LNCAP (cell line): Measurements from ENCODE around the gene DNAI4.

Experiments used
- TF ChIP-seq, protein P1 (sequence below): fragments of 450-650 bp; IDR thresholded peaks from 2 replicates; pipeline ENCODE4 v1.5.1; 2017; ENCODE audit warnings: mild to moderate bottlenecking

DNAI4 gene

DNA sequence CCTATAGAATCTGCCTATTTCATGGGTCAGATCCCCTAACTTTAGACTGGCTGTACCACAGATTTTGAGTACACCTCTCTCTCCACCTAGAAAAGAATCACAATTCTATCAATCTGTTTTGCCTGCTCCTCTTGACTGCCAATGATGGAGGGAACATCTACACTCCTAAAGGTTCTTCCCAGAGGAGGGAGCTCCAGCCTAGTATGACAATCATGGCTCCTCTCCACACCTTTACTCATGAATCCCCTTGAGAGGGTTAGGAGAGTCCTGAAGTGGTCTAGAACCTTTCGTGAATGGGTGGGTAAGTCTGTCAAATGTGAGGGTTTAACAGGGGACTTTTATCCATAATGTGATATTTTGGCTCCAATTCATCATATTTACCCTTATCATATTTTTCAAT lies 48.0 kb downstream of the DNAI4 start:
- TF ChIP-seq, protein P1, sequence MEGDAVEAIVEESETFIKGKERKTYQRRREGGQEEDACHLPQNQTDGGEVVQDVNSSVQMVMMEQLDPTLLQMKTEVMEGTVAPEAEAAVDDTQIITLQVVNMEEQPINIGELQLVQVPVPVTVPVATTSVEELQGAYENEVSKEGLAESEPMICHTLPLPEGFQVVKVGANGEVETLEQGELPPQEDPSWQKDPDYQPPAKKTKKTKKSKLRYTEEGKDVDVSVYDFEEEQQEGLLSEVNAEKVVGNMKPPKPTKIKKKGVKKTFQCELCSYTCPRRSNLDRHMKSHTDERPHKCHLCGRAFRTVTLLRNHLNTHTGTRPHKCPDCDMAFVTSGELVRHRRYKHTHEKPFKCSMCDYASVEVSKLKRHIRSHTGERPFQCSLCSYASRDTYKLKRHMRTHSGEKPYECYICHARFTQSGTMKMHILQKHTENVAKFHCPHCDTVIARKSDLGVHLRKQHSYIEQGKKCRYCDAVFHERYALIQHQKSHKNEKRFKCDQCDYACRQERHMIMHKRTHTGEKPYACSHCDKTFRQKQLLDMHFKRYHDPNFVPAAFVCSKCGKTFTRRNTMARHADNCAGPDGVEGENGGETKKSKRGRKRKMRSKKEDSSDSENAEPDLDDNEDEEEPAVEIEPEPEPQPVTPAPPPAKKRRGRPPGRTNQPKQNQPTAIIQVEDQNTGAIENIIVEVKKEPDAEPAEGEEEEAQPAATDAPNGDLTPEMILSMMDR = no peak

DNA sequence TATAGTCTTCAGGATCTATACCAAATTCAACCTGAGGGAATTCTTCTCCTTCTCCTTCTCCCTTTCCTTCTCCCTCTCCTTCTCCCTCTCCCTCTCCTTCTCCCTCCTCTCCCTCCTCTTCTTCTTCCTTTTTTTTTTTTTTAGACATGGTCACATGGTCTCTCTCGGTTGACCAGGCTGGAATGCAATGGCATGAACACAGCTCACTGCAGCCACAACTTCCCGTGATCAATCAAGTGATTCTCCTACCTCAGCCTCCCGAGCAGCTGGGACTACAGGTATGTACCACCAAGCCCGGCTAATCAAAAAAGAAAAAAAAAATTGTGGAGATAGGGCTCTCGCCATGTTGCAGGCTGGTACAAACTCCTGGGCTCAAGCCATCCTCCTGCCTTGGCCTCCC lies 51.5 kb downstream of the DNAI4 start:
- TF ChIP-seq, protein P1 = no peak

DNA sequence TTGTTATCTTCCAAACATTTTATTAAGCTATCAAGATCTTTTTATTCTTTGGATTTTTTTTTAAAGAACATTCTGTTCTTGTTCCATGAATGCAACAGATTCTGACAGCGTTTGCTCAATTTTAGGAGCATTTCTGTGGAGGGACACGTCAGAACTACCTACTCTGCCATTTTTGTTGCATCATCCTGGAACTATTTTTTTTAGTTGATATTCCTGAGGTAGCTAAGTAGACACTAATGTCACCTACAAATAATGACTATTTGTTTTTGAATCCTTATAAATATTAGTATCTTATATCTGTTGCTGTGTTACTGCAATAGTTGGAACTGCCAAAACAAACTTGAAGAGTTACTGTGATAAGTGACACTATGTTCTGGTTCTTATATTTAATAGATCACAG lies 57.2 kb downstream of the DNAI4 start:
- TF ChIP-seq, protein P1 = no peak

DNA sequence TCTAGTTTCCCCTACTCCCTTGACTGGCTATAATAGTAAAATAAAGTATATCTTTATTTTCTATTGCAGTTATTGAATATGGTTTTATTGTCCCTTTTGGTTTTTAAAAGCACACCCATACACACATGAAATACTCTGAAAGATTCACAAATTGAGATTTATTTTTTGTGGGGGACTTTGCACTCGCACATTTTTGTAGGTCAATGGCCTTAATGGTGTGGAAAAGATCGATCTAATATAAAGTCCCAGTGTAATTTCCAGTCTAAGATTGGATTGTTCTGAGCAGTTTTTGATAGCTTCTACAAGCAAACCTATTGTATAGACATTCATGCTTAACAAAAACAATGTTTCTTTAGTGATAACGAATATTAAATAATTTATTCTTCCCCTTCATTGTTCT lies 64.1 kb downstream of the DNAI4 start:
- TF ChIP-seq, protein P1 = no peak

DNA sequence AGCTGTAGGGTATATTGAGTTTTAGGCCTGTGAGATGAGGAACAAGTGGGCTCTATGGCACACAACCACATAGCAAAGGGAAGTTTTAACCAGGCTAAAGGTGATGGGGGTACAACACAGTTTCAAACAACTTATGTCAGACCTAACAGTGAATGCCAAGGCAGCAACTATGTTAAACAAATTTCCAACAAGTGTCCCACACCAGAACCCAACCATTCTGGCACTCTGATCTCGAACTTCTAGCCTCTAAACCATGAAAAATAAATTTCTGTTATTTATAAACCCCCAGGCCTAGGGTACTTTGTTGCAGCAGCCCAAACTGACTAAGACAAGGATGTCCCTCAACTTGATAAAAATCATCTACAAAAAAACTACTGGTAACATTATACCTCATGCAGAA lies 71.3 kb downstream of the DNAI4 start:
- TF ChIP-seq, protein P1 = no peak

DNA sequence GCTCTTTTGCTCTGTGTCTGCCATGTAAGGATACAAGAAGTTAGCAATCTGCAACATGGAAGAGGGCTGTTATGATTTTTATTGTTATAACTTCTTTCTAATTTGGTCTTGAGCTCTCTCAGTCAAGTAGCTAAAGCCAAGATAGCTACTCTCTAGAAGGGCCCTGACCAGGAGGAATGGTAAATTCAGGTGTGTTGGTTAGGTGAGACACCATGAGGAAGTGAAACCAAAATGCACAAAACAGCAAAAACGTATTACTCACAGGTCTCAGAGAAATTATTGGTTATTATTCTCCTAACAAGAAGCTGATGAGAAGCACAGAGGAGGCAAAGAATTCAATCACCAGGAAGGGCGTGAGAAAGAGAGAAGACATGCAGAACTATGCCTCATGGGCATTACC lies 71.8 kb downstream of the DNAI4 start:
- TF ChIP-seq, protein P1 = no peak

DNA sequence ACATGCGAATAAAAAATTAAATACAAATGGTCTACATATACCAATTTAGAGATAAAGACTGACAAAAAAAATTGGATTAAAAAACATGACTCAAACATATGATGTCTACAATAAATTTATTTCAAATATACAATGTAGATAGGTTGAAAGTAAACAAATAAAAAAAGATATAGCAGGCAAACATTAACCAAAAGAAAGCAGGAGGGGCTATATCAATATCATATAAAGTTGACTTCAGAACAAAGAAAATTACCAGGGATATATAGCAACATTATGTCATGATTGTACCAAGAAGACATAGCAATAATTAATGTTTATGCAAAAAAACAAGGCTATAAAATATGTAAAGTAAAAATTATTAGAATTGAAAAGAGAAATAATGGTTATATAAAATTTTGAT lies 73.7 kb downstream of the DNAI4 start:
- TF ChIP-seq, protein P1 = no peak

DNA sequence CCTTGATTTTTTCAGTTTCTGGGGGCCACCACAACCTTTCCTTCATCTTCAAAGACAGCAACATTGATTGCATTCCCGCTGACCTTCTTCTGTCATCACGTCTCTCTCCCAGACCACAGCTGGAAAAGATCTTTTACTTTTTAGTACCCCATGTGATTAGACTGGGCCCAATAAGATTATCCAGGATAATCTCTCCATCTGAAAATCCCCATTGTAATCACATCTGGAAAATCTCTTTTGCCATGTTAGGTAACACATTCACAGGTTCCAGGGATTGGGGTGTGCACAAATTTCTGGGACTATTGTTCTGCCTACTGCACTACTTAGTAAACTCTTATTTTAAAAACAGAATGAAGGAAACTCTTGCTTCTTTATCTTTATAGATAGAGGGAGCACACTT lies 76.5 kb downstream of the DNAI4 start:
- TF ChIP-seq, protein P1 = no peak
